Cardiac muscle cell (in vitro differentiated cells and primary cell): Measurements from ENCODE around the gene SRPX. TPM values are rescaled to one million over a fixed set of nuclear protein-coding genes. Genes with fewer than 3 reads are reported as not detected.

Source experiments
- DNase-seq, 2 donors: peaks; one replicate each; pipeline versions ENCODE4 v3.0.0 to v3.0.0-alpha.2; 2010 to 2017; ENCODE audit warnings: low read depth in 1 of 2, low spot score in 1 of 2
- H3K27ac ChIP-seq: fragments of 200-600 bp; sonication (generic); 2 replicates; pipeline ENCODE4 v1.5.1; 2016
- H3K27me3 ChIP-seq: fragments of 200-600 bp; sonication (generic); 2 replicates; pipeline ENCODE4 v1.6.0; 2016; ENCODE audit warnings: control low read depth
- H3K36me3 ChIP-seq: fragments of 200-600 bp; sonication (generic); 2 replicates; pipeline ENCODE4 v1.5.1; 2016; ENCODE audit warnings: control low read depth
- H3K4me1 ChIP-seq: fragments of 200-600 bp; sonication (generic); 2 replicates; pipeline ENCODE4 v1.8.1; 2017; ENCODE audit warnings: low read depth, mild to moderate bottlenecking, mixed run types
- H3K4me3 ChIP-seq: fragments of 200-600 bp; sonication (generic); 2 replicates; pipeline ENCODE4 v1.5.1; 2016; ENCODE audit warnings: mild to moderate bottlenecking
- H3K9me3 ChIP-seq: fragments of 200-600 bp; sonication (generic); 2 replicates; pipeline ENCODE4 v1.5.1; 2017; ENCODE audit warnings: low read depth, mild to moderate bottlenecking, control low read depth
- polyA plus RNA-seq: library from polyadenylated mRNA; unstranded; fragments of >200 nt; fragmentation: Nextera tagmentation; extraction: Ambion mirVana; gene quantifications from 2 replicates; pipeline ENCODE4 v1.2.1, GENCODE V29; 2016
- total RNA-seq: library from RNA; depleted of rRNA; stranded (reverse); fragments of >200 nt; gene quantifications from 2 replicates; pipeline ENCODE4 v1.2.3, GENCODE V29; 2016
- TF ChIP-seq, protein P1 (sequence below): IDR thresholded peaks from 2 replicates; pipeline ENCODE4 v1.5.1; 2012; ENCODE audit warnings: low read depth, mild to moderate bottlenecking, low read length

SRPX gene
- total and polyA plus RNA-seq, 2 experiments from 2014 or later = 9.6 to 21.4 TPM

DNA sequence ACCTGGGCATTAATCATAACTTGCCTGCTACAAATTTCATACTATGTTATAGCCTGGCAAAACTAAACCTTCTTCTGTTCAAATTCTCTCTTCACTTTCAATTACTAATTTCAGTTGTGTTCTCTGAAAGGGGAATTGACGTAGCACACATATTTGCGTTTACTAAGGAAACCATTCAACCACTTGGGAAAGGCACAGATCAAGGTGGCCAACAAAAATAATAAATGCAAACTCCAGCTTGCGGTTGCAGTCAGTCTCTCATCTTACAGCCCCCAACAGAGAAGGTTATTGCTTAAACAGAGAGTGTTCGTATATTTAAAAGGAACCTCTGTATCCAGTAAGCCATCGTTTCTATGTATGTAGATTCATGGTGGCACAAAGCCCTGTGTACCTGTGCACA, 4.0 kb downstream of the SRPX start:
- Histone ChIP-seq H3K4me1 (no peaks in the 10 kb centered on the region), H3K27me3 (peaks cover 8% of the 10 kb centered on the region), H3K9me3 (no peaks in the 10 kb centered on the region), H3K27ac (no peak overlapping the region), H3K36me3 (no peaks in the 10 kb centered on the region), H3K4me3 (no peak overlapping the region)
- TF ChIP-seq, protein P1, sequence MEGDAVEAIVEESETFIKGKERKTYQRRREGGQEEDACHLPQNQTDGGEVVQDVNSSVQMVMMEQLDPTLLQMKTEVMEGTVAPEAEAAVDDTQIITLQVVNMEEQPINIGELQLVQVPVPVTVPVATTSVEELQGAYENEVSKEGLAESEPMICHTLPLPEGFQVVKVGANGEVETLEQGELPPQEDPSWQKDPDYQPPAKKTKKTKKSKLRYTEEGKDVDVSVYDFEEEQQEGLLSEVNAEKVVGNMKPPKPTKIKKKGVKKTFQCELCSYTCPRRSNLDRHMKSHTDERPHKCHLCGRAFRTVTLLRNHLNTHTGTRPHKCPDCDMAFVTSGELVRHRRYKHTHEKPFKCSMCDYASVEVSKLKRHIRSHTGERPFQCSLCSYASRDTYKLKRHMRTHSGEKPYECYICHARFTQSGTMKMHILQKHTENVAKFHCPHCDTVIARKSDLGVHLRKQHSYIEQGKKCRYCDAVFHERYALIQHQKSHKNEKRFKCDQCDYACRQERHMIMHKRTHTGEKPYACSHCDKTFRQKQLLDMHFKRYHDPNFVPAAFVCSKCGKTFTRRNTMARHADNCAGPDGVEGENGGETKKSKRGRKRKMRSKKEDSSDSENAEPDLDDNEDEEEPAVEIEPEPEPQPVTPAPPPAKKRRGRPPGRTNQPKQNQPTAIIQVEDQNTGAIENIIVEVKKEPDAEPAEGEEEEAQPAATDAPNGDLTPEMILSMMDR = no peak
- DNase-seq = no peak

DNA sequence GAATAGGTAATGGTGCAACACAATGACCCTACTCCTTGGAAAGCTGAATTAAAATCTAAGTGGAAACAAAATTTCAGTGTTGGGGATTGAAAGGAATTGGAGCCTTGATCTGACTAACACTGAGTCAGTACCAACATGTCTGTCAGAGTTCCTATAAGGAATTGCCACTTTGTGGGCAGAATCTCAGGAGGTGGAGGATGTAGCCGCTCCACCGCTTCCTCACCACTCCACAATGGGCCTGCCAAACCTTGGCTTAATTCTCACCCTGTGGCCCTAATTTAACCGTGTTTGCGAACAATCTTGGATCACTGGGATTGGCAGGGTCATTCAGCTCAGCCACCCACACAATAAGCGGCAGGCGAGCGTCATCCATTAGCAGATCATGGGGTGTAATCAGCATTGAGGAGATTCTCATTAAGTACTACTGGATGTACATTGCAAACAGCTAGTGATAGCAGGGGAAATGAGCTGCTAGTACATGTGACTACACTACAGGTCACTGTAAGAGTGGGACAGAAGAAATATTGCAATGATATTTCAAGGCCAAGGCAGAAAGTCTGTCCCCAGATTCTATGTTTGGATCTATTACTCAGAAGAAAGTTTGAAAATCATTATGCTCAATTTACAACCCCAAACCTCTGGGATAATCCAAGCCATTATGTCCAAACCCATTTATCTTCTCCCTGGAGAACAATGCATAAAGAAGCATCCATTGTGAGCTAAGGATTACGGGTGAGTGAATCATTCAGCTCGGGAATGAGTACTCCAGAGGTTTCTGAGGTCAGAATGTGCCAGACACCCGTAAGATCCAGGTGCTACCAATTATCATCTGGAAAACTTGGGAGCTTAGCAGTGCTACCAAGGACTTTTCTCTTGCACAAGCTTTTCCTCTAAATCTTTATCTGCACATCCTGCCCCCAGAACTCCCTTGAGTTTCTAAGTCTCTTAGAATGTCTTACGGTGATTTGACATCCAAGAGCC, 5.8 kb downstream of the SRPX start:
- TF ChIP-seq, protein P1 = no peak
- Histone ChIP-seq H3K27ac (no peak overlapping the region), H3K4me3 (no peak overlapping the region)

DNA sequence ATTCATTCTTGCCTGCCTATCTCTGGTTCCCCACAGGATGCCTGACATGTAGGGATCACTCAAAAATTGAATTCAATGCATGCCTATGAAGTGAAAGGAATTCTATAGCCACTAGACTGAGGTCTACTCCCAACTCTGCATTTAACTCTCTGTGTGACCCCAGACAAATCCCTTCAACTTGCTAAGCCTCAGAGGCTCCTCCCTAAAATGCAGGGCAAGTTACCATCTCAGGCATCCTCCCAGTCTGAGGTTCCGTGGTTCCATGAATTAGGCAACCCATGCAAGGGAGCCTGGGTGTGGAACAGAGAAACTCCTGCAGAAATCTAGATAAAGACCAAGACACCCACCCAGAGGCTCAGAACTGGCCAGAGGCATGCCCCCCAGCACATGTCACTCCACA, 6.6 kb downstream of the SRPX start:
- H3K27me3 ChIP-seq = no peaks in the 10 kb centered on the region
- H3K4me1 ChIP-seq = no peaks in the 10 kb centered on the region
- TF ChIP-seq, protein P1 = no peak
- no peak for DNase-seq
- no peak overlapping the region for H3K27ac ChIP-seq
- H3K9me3 ChIP-seq = no peaks in the 10 kb centered on the region
- no peaks in the 10 kb centered on the region for H3K36me3 ChIP-seq
- H3K4me3 ChIP-seq = no peak overlapping the region

More for the DNA sequence above, 5.8 kb downstream of the SRPX start:
- Histone ChIP-seq H3K27me3 (no peaks in the 10 kb centered on the region), H3K36me3 (no peaks in the 10 kb centered on the region), H3K4me1 (no peaks in the 10 kb centered on the region), H3K9me3 (no peaks in the 10 kb centered on the region)
- peak in 1 of 2 donors; percentile 57 for DNase-seq

- Histone ChIP-seq H3K27ac (no peak overlapping the region), H3K27me3 (no peaks in the 10 kb centered on the region), H3K9me3 (no peaks in the 10 kb centered on the region), H3K4me3 (no peak overlapping the region), H3K36me3 (no peaks in the 10 kb centered on the region), H3K4me1 (no peaks in the 10 kb centered on the region)
- TF ChIP-seq, protein P1 = no peak
- DNase-seq = peak; percentile 2 to 77
Measured at GRCh38 chrX:38211891-38212635, 8.6 kb downstream of the SRPX start.

- no peak overlapping the region for H3K27ac ChIP-seq
- H3K4me1 ChIP-seq = no peaks in the 10 kb centered on the region
- no peaks in the 10 kb centered on the region for H3K9me3 ChIP-seq
- TF ChIP-seq, protein P1 = no peak
- H3K27me3 ChIP-seq = no peaks in the 10 kb centered on the region
- DNase-seq = no peak
- no peaks in the 10 kb centered on the region for H3K36me3 ChIP-seq
- H3K4me3 ChIP-seq = no peak overlapping the region
Measured at GRCh38 chrX:38206542-38206941, 14.1 kb downstream of the SRPX start.
